SK-N-DZ (cell line): ENCODE data around the gene PFN3.

Experiments used
- DNase-seq: peaks from one replicate; pipeline ENCODE4 v3.0.0-alpha.2; 2015; ENCODE audit warnings: low spot score

Gene PFN3

DNA sequence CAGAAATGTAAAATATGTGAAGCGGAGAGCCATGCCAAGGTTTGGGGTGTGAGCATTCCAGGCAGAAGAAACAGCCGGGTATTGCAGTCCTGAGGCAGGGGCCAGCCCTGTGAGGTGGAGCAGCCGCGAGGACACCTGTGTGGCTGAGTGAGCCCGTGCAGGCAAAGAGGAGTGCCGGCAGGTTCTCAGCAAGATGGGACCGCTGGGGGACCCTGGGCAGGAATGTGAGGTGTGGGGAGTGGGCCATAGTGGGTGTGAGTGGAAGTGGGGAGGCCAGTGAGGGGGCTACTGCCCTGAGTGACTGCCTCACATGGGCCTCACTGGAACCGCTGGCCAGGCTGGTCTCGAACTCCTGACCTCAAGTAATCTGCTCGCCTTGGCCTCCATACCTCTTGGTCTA, 38.0 kb upstream of the PFN3 start:
- no peak for DNase-seq

DNA sequence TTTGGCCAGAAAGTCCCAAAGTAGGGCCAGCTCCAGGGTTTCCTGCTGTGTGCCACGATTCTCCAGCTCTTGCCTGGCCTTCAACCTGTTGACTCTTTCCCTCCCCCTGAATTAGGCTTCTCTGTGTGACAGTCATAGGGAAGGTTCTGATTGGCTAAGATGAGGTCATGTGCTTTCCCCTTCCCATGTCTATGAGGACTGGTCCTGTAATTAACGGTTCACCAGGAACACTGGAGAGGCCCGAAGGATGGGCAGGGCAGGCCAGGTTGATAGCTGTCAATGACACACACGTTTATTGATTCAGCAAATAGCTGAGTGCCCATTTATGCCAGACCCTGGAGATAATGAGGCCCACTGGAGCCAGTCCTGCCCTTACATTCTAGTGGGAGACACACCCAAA, 37.2 kb upstream of the PFN3 start:
- DNase-seq: no peak

DNA sequence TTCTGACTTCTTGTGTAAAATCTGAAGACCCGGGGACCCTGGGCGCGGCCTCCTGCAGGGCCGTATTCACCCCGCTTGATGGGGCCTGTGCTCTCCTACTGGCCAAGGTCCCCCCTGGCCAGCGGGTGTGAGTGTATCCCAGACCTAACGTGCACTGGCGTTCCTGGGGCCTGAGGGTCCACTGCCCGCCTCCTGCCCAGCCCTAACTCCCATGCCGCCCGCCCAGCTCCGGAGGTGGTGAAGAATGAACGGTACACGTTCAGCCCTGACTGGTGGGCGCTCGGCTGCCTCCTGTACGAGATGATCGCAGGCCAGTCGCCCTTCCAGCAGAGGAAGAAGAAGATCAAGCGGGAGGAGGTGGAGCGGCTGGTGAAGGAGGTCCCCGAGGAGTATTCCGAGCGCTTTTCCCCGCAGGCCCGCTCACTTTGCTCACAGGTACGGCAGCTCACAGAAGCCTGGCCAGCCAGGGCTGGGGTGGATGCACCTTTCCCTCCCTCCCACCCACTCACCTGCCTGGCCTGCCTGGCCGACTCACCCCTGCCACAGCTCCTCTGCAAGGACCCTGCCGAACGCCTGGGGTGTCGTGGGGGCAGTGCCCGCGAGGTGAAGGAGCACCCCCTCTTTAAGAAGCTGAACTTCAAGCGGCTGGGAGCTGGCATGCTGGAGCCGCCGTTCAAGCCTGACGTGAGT, 35.5 kb upstream of the PFN3 start:
- no peak for DNase-seq

DNA sequence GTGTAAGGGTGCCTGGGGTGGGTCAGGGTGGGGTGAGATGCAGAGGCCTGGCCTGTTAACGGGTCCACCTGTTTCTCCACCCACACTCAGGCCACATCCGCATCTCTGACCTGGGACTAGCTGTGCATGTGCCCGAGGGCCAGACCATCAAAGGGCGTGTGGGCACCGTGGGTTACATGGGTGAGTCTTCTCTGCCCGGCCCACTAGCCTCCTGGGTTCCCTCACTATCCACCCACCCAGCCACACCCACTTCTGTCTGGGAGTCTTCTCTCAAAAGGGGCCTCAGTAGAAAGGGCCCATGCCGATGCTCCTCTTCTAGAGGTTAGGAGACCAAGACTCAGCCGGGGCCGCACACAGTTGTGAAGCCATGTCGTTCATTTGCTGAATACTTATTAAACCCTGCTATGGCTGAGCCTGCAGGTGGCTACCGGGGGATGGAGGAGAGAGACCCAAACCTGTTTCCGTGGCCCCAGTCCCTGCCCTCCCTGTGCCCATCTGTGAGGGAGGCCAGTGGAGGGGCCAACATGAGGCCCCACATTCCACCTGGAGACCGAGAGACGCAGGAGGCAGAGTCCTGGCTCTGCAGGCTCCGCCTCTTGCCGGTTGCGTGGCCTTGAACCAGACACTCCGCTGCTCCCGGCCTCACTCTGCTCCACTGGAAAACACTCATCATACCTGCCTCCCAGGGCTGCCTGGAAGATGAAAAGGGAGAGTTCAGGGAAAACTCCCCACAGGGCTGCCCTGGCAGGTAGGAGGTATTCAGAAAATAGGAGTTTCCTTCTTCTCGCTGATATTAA, 34.7 kb upstream of the PFN3 start:
- DNase-seq: no peak

DNA sequence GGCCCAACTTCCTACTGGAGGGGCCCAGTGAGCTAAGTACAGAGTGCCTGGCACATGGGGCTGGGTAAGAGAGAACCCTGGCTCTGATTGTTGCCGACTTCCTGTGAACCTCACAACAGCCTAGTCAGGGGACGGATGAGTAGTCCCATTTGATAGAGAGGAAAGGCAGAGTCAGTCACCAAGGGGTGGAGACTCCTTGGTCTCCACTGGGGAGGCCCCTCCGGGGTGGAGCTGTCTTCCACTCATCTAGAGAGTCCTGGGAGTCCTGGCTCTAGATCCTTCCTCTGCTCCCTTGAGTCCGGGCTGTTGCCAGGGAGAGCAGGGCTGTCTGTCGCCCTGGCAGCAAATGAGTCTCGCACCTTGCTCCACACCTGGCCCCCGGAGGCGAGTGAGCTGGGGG, 34.0 kb upstream of the PFN3 start:
- no peak for DNase-seq

DNA sequence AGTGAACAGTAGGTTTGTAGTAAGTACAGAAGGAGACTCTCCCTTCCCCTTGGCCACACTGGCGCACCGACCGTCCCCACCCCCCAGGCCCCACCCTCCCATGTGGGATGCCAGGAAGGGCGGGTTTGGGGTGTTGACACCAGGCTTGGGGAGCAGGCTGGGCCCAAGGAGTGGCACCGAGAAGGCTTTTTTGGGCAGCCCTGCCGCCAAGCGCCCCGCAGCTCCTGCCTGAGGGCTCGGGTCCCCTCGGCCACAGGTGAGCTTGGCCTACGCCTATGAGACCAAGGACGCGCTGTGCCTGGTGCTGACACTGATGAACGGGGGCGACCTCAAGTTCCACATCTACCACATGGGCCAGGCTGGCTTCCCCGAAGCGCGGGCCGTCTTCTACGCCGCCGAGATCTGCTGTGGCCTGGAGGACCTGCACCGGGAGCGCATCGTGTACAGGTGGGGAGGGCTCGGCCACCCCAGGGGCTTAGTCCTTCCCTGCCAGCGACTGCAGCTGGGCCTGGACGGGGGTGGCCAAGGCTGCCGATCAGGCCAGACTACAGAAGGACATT, 33.3 kb upstream of the PFN3 start:
- DNase-seq: no peak

DNA sequence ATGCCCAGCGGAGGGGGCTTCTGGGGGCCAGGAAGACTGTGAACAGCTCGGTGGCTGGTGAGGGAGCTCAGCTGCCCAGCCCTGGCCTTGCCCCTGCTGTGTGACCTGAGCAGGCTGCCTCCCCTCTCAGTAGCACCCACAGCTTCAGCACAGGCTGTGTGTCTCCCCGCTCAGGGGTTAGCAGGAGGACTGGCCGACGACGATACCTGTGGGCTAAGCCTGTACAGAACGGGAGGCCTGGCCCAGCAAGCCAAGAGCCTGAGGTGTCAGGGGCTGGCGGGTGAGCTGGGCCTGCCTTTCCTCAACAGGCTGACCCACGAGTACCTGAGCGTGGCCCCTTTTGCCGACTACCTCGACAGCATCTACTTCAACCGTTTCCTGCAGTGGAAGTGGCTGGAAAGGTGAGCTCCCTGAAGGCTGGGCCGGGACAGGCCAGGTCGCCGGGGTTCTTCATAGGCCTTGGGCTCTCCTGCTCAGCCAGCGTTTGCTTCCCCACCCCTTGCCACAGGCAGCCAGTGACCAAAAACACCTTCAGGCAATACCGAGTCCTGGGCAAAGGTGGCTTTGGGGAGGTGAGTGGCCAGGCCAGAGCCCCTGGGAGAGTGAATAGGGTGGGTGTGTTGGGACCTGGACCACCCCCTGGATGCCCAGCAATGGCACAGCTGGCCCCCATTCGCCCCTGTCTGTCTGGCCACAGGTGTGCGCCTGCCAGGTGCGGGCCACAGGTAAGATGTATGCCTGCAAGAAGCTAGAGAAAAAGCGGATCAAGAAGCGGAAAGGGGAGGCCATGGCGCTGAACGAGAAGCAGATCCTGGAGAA, 32.6 kb upstream of the PFN3 start:
- no peak for DNase-seq

DNA sequence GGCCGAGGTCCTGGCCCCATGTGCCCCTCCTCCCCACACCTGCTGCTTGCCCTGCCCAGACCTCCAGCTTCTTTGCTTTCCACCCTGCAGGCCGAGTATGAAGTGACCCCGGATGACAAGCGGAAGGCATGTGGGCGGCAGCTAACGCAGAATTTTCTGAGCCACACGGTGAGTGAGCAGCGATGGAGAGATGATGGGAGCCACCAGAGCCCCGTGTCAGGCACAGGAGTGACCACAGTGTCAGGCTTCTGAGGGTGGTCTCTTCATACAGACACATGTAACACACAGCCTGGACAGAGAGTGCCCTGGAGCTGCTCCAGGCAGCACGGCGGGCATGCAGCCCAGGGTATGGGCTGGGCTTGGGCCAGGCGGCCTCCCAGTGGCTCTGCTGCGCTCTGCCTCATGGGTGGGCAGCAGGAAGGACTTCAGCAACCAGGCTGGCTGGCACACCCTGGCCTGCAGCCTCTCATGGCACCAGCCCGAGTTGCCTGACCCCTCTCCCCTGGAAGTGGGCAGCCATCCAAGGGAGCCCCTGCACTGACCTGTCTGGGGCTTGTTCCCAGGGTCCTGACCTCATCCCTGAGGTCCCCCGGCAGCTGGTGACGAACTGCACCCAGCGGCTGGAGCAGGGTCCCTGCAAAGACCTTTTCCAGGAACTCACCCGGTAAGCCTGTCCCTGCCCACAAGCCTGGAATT, 31.8 kb upstream of the PFN3 start:
- no peak for DNase-seq

DNA sequence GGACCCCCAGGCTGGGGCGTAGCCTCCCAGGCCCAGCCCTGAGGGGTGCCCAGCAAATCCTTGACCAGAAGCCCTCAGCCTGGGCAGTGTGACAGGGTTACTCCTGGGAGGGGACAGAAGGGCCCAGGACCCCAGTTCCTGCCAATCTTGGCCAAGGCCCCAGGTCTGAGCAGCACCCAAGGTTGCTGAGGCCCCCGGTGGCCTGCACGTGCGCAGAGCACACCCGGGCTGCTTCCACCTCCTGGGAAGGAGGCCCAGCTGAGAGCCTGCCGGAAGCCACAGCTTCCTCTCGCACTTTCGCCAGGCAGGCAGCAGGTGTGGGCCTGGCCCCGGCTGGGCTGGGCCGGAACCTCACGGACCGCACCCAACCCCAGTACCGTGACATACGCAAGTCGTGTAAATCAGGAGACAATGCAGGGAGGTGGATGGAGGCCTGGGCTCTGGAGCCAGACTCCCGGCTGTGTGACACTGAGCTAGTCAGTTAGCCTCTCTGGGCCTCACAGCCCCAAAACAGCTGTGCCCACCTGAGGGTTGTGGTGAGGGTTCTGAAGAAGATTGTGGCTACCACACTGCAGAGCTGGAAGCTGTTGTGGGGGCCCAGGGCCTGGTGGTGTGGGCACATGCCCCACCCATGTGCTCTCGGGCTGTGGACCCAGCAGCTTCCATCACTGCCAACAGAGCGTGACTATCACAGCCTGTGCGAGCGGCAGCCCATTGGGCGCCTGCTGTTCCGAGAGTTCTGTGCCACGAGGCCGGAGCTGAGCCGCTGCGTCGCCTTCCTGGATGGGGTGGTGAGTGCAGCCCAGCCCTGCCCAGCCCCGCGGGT, 31.1 kb upstream of the PFN3 start:
- DNase-seq: no peak

DNA sequence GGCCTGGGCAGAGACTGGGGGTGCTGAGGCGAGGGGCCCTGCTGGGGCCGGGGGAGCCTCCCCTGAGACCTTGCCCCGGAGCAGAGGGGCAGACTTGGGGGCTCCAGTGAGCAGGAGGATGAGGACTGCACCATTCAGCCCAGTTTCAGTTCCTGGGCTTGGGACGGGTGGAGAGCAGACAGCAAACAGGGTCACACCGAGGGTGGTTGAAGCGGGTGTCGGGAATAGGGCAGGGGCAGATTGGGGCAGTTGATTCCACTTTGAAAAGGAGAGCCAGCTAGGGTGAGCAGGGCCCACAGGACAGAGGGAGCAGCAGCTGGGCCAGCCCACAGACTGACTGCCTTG, 30.5 kb upstream of the PFN3 start:
- DNase-seq: no peak

DNA sequence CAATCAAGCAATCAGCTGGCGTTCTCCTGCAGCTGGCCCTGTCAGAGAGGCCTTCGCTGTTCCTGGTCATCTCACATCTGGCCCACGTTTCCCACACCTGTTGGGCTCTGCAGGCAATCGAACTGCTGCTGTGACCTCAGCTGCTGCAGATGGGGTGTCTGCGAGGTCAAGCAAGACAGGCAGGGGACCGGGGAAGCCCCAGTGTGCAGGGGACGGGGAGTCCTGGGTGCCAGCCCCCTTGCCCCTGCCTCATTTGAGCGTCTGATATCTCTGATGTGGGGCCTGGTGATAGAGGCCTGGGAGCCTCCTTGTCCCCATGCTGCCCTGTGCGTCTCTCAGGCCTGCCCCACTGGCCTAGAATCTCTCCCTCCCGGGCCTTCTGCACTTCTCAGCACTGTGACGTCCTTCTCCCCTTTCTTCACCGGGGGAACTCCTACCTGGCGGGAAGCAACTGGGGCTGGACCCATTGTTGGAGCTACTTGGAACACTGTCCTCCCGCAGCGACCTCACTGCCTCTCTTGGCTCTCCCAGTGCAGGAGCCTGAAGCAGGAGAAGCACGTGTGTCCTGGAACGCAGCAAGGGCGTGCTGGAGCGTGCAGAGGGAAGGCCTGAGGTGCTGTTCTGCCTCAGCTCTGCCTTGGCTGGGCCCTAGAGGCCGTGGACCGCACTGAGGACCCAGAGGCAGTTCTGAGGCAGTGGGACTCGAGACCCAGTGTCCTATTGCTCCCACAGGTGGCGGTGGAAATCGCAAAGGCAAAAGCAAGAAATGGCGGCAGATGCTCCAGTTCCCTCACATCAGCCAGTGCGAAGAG, 29.9 kb upstream of the PFN3 start:
- no peak for DNase-seq

DNA sequence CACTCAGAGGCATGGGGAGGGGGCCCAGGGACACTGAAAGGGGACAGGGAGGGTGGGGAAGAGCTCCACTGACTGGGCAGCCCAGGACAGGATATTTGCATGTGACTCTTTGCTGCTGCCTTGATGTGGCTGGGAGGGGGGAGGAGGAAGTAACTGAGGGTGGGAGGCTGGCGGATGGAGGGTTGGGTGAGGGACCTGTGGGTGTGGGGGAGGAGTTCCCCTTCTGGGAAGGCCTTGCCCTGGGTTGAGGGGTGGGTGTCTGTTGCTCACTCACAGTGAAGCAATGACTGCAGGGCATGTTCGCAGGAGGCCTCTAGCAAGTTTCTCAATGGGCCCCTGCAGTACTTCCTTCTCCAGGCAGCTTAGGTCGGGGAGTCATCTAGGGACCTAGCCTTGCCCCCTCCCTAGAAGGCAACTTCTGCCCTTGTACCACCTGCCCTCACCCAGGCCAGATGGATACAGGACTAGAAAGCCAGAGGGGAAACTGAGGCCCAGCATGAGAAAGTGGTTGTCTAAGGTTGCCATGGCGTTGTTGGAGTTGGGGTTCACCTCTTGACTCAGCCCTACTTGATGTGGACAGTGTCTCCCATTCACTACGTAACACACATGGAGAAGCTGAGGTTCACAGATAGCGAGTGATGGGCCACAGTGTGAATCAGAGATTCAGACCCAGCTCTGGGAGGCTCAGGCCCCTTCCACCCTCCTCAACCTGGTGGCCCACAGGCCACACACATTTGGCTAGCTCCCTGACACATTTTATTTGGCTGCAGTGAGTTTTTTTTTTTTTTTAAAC, 29.0 kb upstream of the PFN3 start:
- DNase-seq: no peak

DNA sequence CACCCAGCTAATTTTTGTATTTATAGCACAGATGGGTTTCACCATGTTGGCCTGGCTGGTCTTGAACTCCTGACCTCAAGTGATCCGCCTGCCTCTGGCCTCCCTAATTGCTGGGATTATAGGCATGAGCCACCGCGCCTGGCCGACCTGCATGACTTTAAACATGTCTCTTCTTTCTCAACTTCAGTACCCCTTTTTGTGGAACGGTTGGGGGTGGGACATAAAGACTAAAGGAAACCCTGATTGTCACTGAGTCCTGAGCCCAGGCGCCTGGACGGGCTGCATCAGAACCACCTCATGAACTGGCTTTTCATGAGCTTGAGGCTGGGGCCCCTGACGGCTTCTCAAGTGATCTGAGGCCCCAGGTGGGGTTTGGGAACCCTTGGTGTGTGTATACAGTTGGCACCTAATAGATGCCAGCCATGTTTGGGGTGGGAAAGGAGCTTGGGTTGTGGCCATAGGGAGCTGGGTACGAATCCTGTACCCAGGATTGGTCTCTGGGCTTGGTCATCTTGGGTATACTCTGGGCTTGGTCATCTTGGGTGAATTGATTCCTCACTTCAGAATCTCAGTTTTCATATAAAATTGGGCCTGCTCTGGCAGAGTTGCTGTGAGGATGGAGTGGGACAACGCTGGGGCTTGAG, 28.2 kb upstream of the PFN3 start:
- no peak for DNase-seq

DNA sequence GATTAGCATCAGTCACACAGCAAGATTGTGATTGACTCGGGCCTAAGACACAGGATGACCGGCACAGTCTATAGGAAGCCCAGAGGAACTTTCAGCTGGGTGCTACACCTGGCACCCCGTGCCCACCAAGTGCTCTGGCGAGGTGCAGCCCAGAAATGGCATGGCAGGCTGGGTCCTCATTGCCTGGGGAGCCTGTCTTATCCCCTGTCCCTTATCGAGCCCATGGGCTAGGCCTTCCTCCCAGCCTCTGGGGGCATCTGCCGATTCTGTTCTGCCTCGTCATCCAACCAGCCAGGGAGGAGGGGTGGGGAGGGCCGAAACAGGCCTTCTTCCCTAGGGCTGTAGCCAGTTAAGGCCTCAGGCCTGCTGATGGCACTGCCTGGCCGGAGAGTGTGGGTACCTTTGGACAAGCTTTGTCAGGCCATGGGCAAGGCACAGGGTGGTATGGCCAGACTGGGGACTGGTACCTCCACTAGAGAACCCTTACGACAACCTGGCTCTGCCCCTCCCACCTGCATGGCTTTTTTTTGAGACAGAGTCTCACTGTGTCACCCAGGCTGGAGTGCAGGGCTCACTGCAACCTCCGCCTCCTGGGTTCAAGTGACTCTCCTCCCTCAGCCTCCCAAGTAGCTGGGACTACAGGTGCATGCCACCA, 27.6 kb upstream of the PFN3 start:
- DNase-seq: no peak

DNA sequence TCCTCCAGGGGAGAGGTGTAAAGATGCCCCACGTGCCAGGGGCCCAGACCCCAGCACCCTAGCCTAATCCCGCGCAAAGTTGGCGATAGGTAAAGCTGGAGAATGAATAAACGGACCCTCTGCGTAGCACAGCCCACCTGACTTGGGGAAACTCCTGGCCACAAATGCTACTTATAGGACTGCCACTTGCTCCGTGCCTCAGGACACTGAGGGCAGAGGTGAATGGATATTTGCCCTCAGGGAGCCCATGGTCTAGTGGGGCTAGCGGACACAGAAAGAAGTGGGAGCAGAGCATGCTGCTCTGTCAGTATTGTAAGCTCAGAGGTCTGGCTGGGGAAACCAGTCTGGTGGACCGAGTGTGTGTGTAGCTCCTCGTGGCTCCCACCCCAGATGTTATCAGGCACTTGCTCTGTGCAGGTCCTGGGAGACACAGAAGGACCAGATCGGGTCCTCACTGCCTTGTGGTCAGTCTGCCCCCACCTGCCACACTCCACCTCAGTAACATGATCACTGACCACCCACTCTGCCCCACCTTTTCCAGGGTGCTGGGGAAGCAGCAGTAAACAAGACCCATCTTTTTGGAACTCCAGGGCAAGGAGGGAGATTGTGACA, 26.9 kb upstream of the PFN3 start:
- peak; percentile 58 for DNase-seq

DNA sequence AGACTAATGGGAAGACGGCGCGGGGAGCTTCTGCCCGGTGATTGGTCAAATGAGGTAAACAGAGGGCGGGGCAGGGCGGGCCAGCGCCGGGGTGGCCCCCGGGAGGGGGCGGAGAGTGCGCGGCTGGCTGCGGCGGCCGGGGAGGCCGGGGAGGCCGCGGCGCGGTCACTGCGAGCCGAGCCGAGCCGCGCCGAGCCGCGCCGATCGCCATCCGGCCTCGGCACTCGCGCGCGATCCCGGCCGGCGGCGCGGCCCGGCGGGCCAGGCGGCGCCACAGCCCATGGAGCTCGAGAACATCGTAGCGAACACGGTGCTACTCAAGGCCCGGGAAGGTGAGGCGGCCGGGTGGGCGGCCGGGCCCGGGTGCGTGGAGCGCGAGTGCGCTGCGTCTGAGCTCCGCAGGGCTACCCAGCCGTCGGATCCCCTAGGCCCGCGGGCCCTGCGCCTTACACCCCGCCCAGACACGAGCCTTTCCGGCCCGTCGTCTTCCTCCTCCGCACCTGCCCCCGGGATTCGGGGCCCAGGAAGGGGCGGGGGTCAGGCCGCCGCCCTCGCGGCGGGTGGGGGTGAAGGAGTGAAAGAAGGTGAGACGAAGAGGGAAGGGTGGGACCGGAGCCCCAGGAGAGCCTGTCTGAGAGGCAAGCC, 26.2 kb upstream of the PFN3 start, which contains the start of gene GRK6:
Gene GRK6 (plus strand): TSS at position 111 of the 645 bp plus-strand sequence. CDS start 170 bp downstream, at position 281.
- no peak for DNase-seq
